DMS114 treated with DMSO at 0.1 percent for 48 hours (cell line): Measurements from ENCODE around the gene DEXI.
"Not testable (repeated sequence)": the region's sequence is repeated elsewhere in the genome, so short reads cannot be mapped to it uniquely, and the experiment has no call there.

Source experiments
- DNase-seq: peaks from one replicate; lab custom pipeline; 2025; ENCODE audit not compliant: unreplicated experiment; lab: John Stamatoyannopoulos, UW

DEXI gene

DNA sequence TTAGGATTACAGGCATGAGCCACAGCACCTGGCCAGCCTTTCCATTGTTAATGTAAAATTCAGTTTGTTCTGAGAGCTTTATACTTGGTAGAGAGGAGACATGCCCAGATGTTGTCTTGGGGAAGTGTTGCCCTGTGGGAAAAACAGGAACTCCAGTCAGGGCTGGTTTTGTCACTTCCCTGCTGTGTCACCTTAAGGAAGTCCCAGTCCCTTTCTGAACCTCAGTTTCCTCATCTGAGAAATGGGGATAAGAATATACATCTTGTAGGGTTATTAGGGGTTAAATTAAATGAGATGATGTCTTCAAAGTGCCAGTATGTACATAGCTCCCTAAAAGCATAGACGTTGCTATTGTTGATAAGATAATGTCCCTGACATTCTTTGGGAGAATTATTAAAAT, 27.3 kb upstream of the DEXI start:
- DNase-seq: no peak

DNA sequence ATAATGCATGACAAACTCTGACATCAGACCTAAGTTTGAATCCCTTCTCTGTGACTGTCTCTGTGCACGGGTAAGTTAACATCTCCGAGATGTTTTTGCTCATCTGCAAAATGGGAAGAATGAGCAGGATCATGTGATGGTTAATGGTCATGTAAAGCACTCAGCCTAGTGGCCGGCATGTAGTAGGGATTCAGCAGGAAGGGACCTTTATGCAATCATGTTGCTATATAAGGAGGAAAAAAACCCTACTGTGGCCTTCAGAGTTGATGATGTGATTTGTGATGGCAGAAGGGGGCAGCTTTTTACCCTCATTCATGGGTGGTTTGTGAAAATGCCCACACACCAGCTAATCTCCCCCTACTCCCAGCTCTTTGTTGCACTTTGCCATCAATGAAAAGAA, 26.2 kb upstream of the DEXI start:
- no peak for DNase-seq

DNA sequence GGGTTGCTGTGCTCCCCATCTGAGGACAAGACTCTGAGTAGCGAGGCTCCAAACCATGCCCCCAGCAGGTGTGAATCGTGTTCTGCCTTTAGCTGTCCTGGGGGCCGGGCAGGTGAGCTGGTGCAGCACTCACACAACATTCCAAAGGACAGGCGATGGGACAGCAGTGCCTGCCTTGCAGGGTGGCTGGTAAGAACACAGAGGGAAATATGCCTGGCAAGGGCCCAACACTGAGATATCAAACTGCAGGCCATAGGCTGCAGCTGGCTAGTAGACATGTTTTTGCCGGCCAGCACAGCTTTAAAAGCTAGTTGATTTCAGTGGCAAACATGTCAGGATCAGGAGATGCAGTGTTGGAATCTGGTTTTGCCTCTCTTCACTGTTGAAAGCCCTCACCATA, 25.7 kb upstream of the DEXI start:
- DNase-seq: no peak

DNA sequence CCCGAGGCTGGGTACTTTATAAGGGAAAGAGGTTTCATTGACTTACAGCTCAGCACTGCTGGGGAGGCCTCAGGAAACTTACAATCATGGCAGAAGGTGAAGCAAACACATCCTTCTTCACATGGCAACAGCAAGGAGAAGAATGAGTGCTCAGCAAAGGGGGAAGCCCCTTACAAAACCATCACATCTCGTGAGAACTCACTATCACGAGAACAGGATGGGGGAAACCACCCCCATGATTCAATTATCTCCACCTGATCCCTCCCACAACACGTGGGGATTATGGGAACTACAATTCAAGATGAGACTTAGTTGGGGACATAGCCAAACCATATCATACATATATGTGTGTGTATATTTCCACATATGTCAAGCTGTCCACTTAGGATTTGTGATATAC, 24.3 kb upstream of the DEXI start:
- DNase-seq: not testable (repeated sequence)

DNA sequence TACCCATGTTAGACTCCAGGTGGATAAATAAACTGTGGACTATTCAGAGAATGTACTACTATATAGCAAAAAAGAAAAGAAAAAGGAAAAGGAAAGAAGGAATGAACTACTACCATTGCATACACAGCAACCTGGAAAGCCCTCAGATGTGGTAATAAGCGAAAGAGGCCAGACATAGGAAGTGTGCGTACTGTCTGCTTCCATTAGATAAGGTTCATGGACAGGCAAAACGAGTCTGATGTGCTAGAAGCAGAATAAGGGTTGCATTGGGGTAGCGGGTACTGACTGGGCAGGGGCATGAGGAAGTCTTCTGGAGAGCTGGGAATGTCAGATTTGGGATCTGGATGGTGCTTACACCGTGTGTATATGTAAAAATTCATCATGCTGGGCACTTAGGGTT, 23.9 kb upstream of the DEXI start:
- no peak for DNase-seq

DNA sequence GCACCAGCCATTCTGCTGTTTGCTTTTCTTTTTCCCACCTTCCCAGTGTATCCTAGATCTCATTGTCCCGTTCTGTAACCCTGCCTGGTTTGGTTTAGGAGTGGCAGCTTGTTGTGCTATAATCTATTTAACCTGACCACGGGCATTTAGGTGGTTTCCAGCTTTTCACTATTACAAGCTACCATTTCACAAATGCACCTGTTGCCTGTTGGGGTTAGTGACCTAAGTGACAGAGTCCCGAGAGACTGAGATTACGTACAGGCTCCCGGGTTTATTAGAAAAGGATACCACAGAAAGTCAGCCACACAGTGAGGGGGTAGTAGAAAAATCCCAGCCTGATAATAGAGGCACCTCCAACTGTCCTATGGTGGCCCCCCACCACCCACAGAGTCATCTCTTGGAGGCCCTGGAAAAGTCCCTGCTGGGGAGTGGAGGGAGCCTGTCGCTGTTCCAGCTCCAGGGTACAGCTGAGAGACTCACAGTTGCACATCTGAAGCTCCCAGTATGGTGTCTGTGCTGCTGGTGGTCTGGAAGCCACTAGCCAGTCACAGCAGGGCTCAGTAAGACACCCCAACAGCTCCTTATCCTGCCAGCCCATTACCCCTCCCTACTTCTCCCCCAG, 23.3 kb upstream of the DEXI start:
- no peak for DNase-seq

DNA sequence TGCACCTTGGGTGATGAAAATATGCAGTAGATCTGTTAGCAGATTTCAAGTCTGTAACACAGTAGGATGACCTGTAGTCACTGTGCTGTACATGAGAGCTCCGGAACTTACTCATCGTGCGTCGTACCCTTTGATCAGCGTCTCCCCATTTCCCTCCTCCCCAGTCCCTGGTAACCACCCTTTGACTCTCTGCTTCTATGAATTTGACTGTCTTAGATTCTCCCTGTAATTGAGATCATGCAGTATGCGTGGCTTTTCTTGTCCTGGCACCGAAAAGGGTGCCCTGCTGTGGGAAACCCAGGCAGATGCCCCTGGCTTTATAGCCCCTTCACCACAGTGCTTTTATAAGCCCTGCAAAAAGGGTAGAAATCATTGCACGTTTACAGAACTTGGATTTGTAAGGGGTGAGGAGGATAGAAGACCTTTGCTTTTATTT, 22.6 kb upstream of the DEXI start:
- DNase-seq: no peak

DNA sequence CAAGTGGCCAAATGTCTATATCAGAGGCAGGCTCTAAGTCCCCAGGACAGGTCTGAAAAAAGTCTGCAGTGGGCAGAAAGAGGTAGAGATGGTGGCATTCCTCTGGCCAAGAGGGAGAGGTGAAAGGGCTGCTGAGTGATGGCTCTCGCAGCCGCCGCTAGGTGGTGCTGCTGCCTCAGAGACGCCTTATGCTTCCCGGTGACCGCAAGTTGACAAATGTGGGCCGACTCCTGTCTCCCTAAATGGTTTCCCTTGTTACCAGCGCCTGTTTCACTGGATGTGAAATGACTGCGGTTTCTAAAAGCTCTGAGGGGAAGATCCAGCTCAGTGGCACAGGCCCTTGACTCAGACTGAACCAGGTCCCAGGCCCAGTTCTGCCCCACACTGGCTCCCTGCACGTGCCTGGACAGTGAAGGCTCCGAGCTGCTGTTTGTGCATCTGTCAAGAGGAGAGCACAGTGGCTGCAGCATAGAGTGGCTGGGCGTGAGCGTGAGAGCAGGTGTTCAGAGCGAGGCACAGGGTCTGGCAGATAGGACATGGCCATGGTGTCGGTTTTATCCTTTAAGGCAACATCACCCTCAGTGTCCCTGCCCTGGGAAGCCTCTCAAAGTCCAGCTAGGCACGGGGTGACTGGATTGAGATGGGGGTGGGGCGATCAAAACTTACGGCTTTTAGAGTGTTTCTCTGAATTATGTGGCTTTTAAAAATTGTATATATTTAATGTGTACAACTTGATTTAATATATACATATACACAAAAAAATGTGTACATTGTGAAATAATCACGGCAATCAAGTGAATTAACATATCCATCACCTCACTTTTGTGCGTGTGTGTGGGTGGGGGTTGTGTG, 22.0 kb upstream of the DEXI start:
- peak; percentile 54 for DNase-seq

DNA sequence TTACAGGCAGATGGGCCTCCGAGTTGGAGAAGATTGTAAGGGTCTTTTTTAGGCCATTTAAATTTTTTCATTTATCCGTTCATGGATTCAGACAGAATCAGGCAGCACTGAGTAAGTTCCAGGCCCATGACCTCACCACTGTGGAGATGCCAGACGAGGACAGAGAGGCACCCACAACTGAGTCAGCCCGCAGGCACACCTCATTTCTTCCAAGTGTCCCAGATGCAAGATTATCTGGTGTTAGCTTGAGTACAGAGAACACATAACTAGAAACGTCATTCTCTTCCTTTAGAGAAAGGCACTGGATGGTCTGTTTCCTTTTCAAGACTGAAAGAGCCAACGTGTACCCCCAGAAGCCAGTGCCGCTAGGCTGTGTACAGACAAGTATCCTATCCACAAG, 19.0 kb upstream of the DEXI start:
- no peak for DNase-seq

DNA sequence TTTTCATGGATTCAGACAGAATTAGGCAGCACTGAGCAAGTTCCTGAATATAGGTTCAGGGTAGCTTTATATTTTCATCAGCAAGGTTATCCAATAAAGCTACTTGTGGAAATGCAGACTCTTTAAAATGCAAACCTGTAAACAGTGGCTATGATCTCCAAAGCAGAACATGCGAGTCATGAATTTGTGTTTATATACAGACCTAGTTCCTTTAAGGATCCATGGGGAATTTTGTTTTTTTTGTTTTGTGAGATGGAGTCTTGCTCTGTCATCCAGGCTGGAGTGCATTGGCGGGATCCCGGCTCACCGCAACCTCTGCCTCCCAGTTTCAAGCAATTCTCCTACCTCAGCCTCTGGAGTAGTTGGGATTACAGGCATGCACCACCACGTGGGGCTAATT, 16.9 kb upstream of the DEXI start:
- DNase-seq: no peak

DNA sequence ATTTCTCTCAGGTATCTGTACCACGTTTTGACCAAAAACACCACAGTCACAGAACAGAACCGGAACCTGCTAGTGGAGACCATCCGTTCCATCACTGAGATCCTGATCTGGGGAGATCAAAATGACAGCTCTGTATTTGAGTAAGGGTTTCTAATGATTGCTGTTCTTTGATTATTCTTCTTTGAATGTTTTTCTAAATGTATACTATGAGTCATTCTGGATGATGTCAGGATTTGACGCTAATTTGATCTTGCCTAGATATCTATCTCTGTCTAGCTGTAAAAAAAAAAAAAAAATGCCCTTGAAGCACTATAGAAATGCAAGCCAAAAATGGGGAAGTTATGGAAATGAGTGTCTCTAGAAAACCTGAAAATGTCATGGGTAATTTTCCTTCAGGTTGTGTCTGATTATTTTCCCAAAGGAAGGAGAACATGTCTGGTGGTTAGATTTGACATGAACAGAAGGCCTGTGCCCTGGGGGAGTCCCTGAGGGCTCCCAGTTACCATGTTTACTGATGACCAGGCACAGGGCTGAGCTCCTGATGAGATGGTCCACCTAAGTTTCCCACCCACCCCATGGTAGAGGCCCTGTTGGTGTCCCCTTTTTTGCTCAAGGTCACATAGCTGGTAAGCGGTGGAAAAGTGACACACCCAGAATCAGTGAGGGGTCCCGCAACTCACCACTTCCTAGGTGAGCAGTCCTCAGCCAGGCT, 15.7 kb upstream of the DEXI start:
- no peak for DNase-seq

DNA sequence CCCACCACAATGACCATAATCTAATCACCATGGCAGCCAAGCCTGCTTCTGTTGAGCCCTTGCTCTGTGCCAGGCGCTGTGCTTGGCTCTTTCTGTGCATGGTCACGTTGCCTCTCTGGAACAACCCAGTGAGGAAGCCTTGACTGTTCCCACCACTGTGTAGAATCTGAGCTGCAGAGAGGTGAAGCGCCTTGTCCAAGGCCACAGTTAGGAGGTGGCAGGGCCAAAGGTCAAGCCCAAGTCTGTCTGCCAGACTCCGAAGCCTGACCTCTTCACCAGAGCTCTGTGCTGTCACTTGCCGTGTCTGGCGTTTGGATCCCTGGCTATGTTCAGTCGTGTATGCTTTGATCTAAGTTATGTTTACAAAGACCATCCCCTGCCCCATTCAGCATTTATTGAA, 12.6 kb upstream of the DEXI start:
- no peak for DNase-seq

DNA sequence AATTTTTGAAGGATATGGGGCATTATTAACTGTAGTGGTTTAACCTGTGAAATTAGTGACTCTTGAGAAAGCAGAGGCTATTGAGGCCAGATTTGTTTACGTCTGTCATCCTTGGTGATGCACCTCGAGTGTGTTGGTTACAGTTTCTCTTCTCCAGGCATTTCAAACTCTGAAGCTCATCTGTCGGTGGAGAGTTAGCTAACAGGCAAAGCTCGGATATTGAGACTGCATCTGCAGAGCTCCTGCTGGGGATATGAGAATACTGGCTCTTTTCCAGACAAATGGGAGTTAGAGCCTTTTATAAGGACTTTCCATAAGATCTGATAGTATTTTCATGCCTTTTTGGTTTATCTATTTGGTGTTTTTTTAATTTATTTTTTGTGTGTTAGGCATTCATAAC, 8.8 kb upstream of the DEXI start:
- DNase-seq: no peak

DNA sequence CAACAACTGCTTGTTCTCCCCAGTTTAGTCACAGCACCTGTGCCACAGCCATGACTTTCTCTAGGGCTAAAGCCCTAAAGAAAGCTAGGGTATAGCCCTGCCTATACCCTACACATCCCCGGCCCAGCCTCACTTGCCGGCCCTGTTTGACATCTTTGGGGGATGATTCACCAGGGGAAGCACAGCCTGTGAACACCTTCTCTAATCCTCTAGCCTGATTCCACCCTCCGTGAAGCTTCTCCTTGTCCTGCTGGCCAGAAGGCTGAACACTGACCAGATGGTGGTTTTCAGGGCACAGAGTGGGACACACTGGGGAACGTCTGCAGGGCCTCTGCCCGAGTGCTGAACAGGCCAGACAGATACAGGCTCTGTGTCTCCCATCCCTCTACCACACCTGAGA, 8.1 kb upstream of the DEXI start:
- DNase-seq: no peak

DNA sequence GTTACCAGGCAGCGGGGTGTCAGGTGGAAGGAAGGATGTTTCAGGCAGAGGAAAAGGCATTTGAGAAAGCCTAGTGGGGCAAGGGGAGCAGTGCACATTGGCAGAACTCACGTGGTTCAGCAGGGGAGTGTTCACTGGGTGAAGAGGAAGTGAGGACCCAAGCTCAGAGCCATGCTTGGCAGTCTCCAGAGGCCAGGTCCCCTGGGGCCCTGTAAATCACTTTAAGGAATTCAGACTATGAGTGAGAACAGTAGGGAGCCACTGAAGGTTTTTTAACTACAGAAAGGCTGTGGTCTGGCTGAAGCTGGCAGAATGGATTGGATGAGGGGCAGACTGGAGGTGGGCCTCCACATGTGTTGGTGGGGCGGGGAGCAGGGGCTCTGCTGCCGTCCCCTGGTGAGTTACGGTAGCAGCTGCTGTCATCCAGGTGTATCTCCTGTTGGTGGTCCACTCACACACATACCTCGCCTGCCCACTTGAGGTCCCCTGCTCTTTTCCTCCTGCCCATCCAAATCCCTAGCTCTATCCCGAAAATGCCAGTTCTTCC, 7.2 kb upstream of the DEXI start:
- DNase-seq: no peak

DNA sequence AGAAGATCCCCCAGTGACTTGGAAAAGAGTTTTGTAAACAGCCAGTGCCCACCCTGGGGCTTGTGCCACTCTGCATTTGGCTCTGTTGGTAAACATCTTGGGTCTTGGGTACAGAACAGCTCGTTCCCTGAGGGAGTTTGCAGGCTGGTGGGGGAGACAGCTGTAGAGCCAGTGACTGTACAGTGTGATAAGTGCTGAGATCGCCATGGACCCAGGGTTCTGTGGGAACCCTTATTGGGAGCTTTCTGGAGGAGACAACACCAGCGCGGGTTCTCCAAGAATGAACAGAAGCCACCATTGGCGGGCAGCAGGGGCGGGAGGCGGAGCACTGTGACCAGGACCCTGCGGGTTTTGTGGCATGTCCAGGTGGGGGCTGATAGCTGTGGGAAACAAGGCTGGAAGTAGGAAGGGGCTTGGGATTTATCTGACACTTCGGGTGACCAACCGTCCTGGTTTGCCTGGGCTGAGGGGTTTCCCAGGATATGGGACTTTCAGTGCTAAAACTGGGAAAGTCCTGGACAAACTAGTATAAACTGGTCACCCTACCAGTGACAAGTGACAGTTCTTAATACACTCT, 5.0 kb upstream of the DEXI start:
- no peak for DNase-seq

DNA sequence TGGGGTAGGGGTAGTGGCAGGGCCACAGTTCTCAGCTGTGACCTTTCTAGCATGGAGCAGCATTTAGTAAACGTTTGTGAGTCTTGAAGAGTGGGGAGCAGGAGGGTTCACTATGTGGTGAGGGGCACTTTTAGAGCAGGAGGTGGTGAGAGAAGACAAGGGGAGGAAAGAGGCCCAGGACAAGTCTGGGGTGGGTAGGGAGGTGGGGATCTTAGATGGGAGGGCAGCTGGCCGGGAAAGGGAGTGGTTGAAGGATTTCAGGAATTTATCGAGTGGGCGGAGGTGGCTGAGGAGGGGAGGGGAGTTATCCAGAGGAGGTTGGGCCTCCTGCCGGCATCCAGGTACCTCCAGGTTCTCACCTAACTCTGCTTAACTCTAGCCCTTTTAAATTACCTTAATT, 4.0 kb upstream of the DEXI start:
- no peak for DNase-seq

DNA sequence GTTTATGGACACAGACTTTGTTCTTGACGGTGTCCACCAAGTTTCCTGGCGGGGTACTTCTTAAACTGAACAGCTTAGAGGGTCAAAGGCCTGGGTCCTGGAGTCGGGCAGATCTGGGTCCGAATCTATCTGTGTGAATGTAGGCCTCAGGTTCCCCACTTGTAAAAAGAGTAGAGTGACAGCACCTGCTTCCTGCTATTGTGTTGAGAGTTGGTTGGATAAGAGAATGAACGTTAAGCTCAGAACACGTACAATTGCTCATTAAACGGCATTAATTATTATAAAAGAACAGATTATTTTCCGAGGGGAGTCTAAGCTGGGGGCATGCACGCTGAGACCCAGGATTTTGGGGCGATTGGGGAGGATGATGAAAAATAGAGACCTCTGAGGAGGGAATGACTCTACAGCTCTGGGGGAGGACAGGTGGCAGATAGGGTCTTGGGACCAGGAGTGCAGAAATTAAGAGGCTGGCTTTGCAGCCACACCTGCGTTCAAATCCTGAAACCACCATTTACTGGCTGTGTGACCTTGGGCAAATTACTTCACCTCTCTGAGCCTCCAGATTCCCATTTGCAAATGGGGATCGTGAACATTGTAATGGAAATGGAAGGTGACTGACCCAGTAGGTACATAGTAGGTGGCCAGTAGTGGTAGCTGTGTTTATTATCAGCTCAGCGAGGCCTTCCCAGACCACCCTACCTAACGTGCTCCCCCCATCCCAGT, 3.0 kb upstream of the DEXI start:
- DNase-seq: no peak

DNA sequence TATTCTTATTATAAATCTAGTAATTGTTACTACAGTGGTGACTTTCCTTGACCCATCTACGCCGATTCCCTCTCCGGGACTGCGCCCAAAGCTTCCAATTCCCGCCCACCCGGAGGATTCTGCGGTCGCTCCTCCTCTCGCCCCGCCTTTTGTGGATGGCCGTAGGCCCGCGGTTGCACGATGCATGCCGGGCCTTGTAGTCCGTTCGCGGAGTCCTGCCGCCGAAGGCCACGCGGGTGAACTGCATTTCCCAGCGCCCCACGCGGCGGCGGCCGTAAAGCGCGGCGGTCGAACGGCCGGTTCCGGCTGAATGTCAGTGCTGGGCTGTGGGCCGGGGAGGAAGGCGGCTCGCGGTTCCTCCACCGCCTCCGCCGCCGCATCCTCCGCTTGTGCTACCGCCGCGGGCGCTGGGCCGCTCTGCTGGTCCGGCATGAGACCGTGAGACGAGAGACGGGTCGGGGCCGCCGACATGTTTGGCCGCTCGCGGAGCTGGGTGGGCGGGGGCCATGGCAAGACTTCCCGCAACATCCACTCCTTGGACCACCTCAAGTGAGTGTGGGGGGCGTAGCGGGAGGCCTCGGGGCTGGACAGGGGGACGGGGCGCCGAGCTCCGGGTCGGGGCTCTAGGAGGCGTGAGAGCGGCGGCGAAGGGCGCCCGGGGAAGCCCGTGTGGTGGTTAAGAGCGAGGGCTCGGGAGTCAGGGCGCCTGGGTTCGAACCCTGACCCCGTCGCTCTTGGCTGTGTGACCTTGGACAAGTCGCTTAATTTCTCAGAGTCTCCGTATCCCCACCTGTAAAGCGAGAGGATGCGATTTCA, 2.2 kb upstream of the DEXI start, which contains the start of gene CLEC16A:
TSS of gene CLEC16A (plus strand) at position 316 of the 816 bp plus-strand sequence. CDS start at position 470, 154 bp downstream.
- DNase-seq: peak; percentile 90

DNA sequence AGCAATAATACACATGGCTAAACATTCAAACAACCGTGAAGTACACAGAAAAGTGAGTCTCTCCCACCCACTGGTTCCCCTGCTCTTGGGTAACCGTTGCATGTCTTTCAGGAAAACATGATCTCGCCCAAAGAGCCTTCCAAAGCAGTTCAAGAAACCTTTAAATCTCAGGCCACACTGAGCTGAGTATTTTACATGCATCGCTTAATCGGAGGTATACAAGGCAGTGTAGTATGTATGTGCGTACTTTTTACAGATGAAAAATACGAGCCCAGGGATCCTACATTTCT, 741 bp upstream of the DEXI start:
- DNase-seq: no peak
